Testis (tissue), 3 donors: Measurements from ENCODE around the gene ATP6V0A4. TPM values are rescaled to one million over a fixed set of nuclear protein-coding genes. Genes with fewer than 3 reads are reported as not detected.
"Not testable (repeated sequence)": the region's sequence is repeated elsewhere in the genome, so short reads cannot be mapped to it uniquely, and the experiment has no call there.

Experiments used
- DNase-seq: peaks from one replicate; pipeline ENCODE4 v3.0.0-alpha.2; 2019
- H3K27ac ChIP-seq, 2 donors: fragments of 200-600 bp; sonication (generic); one replicate each; pipeline ENCODE4 v1.5.1; 2019
- H3K27me3 ChIP-seq: fragments of 200-600 bp; sonication (generic); one replicate; pipeline ENCODE4 v1.5.1; 2019
- H3K36me3 ChIP-seq: fragments of 200-600 bp; sonication (generic); one replicate; pipeline ENCODE4 v1.5.1; 2017; ENCODE audit warnings: low read depth; ENCODE audit errors: missing control alignments
- H3K4me1 ChIP-seq: fragments of 200-600 bp; sonication (generic); one replicate; pipeline ENCODE4 v1.5.1; 2019
- H3K4me3 ChIP-seq, 2 donors: fragments of 200-600 bp; sonication (generic); one replicate each; pipeline ENCODE4 v1.5.1; 2017 to 2019
- H3K9me3 ChIP-seq: fragments of 200-600 bp; sonication (generic); one replicate; pipeline ENCODE4 v1.5.1; 2017
- CTCF ChIP-seq, 3 experiments: fragments of 450-650 bp in 2 of 3; fragments of 200-600 bp in 1 of 3; sonication (generic) in 1 of 3; IDR thresholded peaks; one replicate each; pipeline ENCODE4 v1.5.1; 2016 to 2019; ENCODE audit warnings: antibody characterized with exemption in 3 of 3, mild to moderate bottlenecking in 2 of 3, moderate library complexity in 1 of 3
- POLR2A ChIP-seq: fragments of 450-650 bp; IDR thresholded peaks from one replicate; pipeline ENCODE4 v1.6.1; 2017; ENCODE audit warnings: antibody characterized with exemption, mild to moderate bottlenecking, moderate library complexity
- WGBS, 2 donors: methylation state at CpG; one replicate each; pipeline ENCODE4 v1.1.5; 2018; 5-methylcytosine and 5-hydroxymethylcytosine counted together
- intact Hi-C: fragments of 100-400 bp; cut with DNase I; formaldehyde crosslinking; loops from one replicate; pipeline ENCODE4 v1.15.1; 2023; ENCODE audit warnings: low total_unique reads
- polyA plus RNA-seq: library from polyadenylated mRNA; stranded (reverse); fragments of 350-450 nt; fragmentation: Illumina TruSeq; extraction: RNeasy Lipid Tissue Mini Kit (QIAGEN cat#74804); gene quantifications from one replicate; pipeline ENCODE4 v1.2.3, GENCODE V29; 2014; ENCODE audit warnings: low read depth, low replicate concordance; ENCODE audit not compliant: insufficient read depth
- total RNA-seq, 2 donors: library from RNA; depleted of rRNA; stranded (reverse); fragments of >200 nt; gene quantifications; one replicate each; pipeline ENCODE4 v1.2.3, GENCODE V29; 2016

The ATP6V0A4 gene
- total and polyA plus RNA-seq, 3 donors from 2014 or later: 0.65 to 1.8 (median 0.79) TPM

GRCh38 chr7:138801256-138801655 lies 3.3 kb upstream of the ATP6V0A4 start:
- TF ChIP-seq CTCF (IDR thresholded peaks at IDR 0.05): no peak
- TF ChIP-seq POLR2A: no peak
- no peak overlapping the region for H3K27ac ChIP-seq
- DNase-seq: no peak
- H3K9me3 ChIP-seq: no peaks in the 10 kb centered on the region
- intact Hi-C loops: no loop called here
- H3K27me3 ChIP-seq: no peaks in the 10 kb centered on the region
- H3K4me3 ChIP-seq: no peak overlapping the region
- 72 to 88% methylated on average over 2 to 3 of the region's 3 CpGs for WGBS, 2 donors
- no peaks in the 10 kb centered on the region for H3K4me1 ChIP-seq
- no peaks in the 10 kb centered on the region for H3K36me3 ChIP-seq

GRCh38 chr7:138799336-138800000 lies 1.5 kb upstream of the ATP6V0A4 start:
- TF ChIP-seq CTCF (IDR thresholded peaks at IDR 0.05) (no peak), POLR2A (no peak)
- H3K4me1 ChIP-seq: no peaks in the 10 kb centered on the region
- H3K27ac ChIP-seq: no peak overlapping the region
- no peaks in the 10 kb centered on the region for H3K27me3 ChIP-seq
- intact Hi-C loops: no loop called here
- no peak for DNase-seq
- H3K9me3 ChIP-seq: no peaks in the 10 kb centered on the region
- WGBS, 2 donors: 62 to 72% methylated on average over 7 of the region's 7 CpGs
- no peaks in the 10 kb centered on the region for H3K36me3 ChIP-seq
- no peak overlapping the region for H3K4me3 ChIP-seq

- no peak for DNase-seq
- H3K4me1 ChIP-seq: no peaks in the 10 kb centered on the region
- H3K4me3 ChIP-seq: no peak overlapping the region
- no peak overlapping the region for H3K27ac ChIP-seq
- 72 to 73% methylated on average over 5 of the region's 5 CpGs for WGBS, 2 donors
- no peak for TF ChIP-seq CTCF (IDR thresholded peaks at IDR 0.05)
- TF ChIP-seq POLR2A: no peak
- H3K27me3 ChIP-seq: no peaks in the 10 kb centered on the region
- H3K9me3 ChIP-seq: no peaks in the 10 kb centered on the region
- intact Hi-C loops: no loop called here
- no peaks in the 10 kb centered on the region for H3K36me3 ChIP-seq
Observed at GRCh38 chr7:138798836-138799235, 840 bp upstream of the ATP6V0A4 start.

- H3K27me3 ChIP-seq, H3K36me3 ChIP-seq, DNase-seq, H3K9me3 ChIP-seq, H3K27ac ChIP-seq, H3K4me3 ChIP-seq, H3K4me1 ChIP-seq, intact Hi-C loops: not testable (repeated sequence)
- 73 to 90% methylated on average over 4 of the region's 4 CpGs for WGBS, 2 donors
Observed at GRCh38 chr7:138797046-138797445, 950 bp downstream of the ATP6V0A4 start.

GRCh38 chr7:138796038-138796615 lies 1.9 kb downstream of the ATP6V0A4 start:
- Histone ChIP-seq H3K4me1 (no peaks in the 10 kb centered on the region), H3K27ac (no peak overlapping the region), H3K27me3 (no peaks in the 10 kb centered on the region), H3K36me3 (no peaks in the 10 kb centered on the region), H3K4me3 (no peak overlapping the region), H3K9me3 (no peaks in the 10 kb centered on the region)
- intact Hi-C loops: no loop called here
- TF ChIP-seq POLR2A (no peak), CTCF (IDR thresholded peaks at IDR 0.05) (no peak)
- DNase-seq: no peak
- WGBS, 2 donors: 82 to 86% methylated on average over 9 of the region's 9 CpGs
